Spleen (tissue), 11 donors: ENCODE data around the gene EVC. TPM values are rescaled to one million over a fixed set of nuclear protein-coding genes. Genes with fewer than 3 reads are reported as not detected.
"Not testable (repeated sequence)": the region's sequence is repeated elsewhere in the genome, so short reads cannot be mapped to it uniquely, and the experiment has no call there.

ENCODE experiments used
- DNase-seq: peaks from one replicate; pipeline ENCODE4 v3.0.0-alpha.2; 2020
- H3K27ac ChIP-seq, 8 donors: fragments of 200-600 bp; sonication (generic) in 7 of 8; 1 replicate in 4 of 8; 2 replicates in 4 of 8; pipeline versions ENCODE4 v1.5.0 to v1.8.0; 2016 to 2021; ENCODE audit warnings: inconsistent platforms in 4 of 8, mild to moderate bottlenecking in 4 of 8, moderate library complexity in 1 of 8
- H3K27me3 ChIP-seq, 7 donors: fragments of 200-600 bp; sonication (generic) in 6 of 7; replicated peaks in 1 of 7; 1 replicate in 4 of 7; 2 replicates in 3 of 7; pipeline versions ENCODE4 v1.5.0 to v1.8.0; 2016 to 2021; ENCODE audit warnings: inconsistent platforms in 3 of 7, mild to moderate bottlenecking in 1 of 7
- H3K36me3 ChIP-seq, 6 donors: fragments of 200-600 bp; sonication (generic) in 5 of 6; 1 replicate in 4 of 6; 2 replicates in 2 of 6; pipeline versions ENCODE4 v1.5.0 to v1.8.0; 2016 to 2021; ENCODE audit warnings: inconsistent platforms in 2 of 6
- H3K4me1 ChIP-seq, 6 donors: fragments of 200-600 bp; sonication (generic) in 5 of 6; 1 replicate in 3 of 6; 2 replicates in 3 of 6; pipeline versions ENCODE4 v1.5.0 to v1.8.0; 2016 to 2021; ENCODE audit warnings: inconsistent platforms in 3 of 6
- H3K4me3 ChIP-seq, 8 donors: fragments of 200-600 bp; sonication (generic) in 7 of 8; 1 replicate in 4 of 8; 2 replicates in 4 of 8; pipeline versions ENCODE4 v1.5.0 to v1.8.0; 2016 to 2021; ENCODE audit warnings: inconsistent platforms in 4 of 8, mild to moderate bottlenecking in 4 of 8, moderate library complexity in 2 of 8
- H3K9me3 ChIP-seq, 8 donors: fragments of 200-600 bp; sonication (generic) in 7 of 8; 1 replicate in 4 of 8; 2 replicates in 4 of 8; pipeline versions ENCODE4 v1.5.0 to v1.8.0; 2016 to 2021; ENCODE audit warnings: inconsistent platforms in 4 of 8
- CTCF ChIP-seq, 11 experiments: fragments of 200-600 bp in 7 of 11; fragments of 450-650 bp in 4 of 11; sonication (generic) in 4 of 11; IDR thresholded peaks in 8 of 11; conservative IDR thresholded peaks in 3 of 11; 1 replicate in 7 of 11; 2 replicates in 4 of 11; pipeline versions ENCODE4 v1.4.0 to v1.8.0; 2016 to 2021; ENCODE audit warnings: antibody characterized with exemption in 11 of 11, inconsistent platforms in 4 of 11, mild to moderate bottlenecking in 1 of 11
- POLR2A ChIP-seq, 3 donors: fragments of 450-650 bp; IDR thresholded peaks; one replicate each; pipeline ENCODE4 v1.5.1; 2017; ENCODE audit warnings: antibody characterized with exemption in 3 of 3, mild to moderate bottlenecking in 1 of 3
- POLR2AphosphoS5 ChIP-seq, 3 donors: sonication (generic); formaldehyde crosslinking; IDR thresholded peaks; one replicate each; pipeline ENCODE4 v1.5.1; 2017; ENCODE audit warnings: antibody characterized with exemption in 3 of 3
- WGBS, 5 donors: extraction: QIAGEN DNeasy Blood & Tissue Kit in 3 of 5; methylation state at CpG; one replicate each; pipeline versions ENCODE4 v1.1.5 to v1.1.7; 2013 to 2018; 5-methylcytosine and 5-hydroxymethylcytosine counted together
- intact Hi-C: fragments of 100-400 bp; cut with DNase I; formaldehyde crosslinking; loops from one replicate; pipeline ENCODE4 v1.15.0; 2023; ENCODE audit warnings: low total_unique reads
- polyA plus RNA-seq, 3 donors: library from polyadenylated mRNA; stranded (reverse); fragments of 200-250 nt; gene quantifications; one replicate each; pipeline ENCODE4 v1.2.1, GENCODE V29; 2013
- total RNA-seq, 7 donors: library from RNA; depleted of rRNA in 3 of 7; stranded (reverse); fragments of >200 nt in 3 of 7; fragmentation: NEBNext Ultra II Directional in 4 of 7; extraction: Animal tissue kit (Norgen Biotek cat#: 25700) in 4 of 7; gene quantifications; one replicate each; pipeline versions ENCODE4 v1.1.0 to v1.2.1, GENCODE V29; 2016 to 2021
- donor health status: healthy with polysubstance abuse.
- donor health status: DM: no; HTN: no; CAD: no; lungs with moderate emphysema.
- donor health status: DM: no; HTN: no; CAD: no.
- donor health status: Bipolar disorder and iron deficiency.
- donor health status: healthy.
- donor health status: DM: no; HTN: no; CAD: no.
- donor health status: DM: yes; HTN: yes; CAD: no.

Gene EVC
- total and polyA plus RNA-seq, 10 donors: 0.20 to 13.3 (median 6.9) TPM

- intact Hi-C loops: no loop called here
- H3K27me3 ChIP-seq: peaks cover 0 to 25% (median 0%) of the 10 kb centered on the region in 7 donors
- WGBS, 5 donors: 76 to 90% (median 78%) methylated on average over 9 of the region's 9 CpGs
- no peak overlapping the region for H3K27ac ChIP-seq
- no peak for TF ChIP-seq CTCF (IDR thresholded peaks at IDR 0.05 in 8 of 11, conservative IDR thresholded peaks at IDR 0.05 in 3 of 11)
- no peak for TF ChIP-seq POLR2A (IDR thresholded peaks at IDR 0.05)
- no peak for TF ChIP-seq POLR2AphosphoS5 (IDR thresholded peaks at IDR 0.05)
- H3K4me3 ChIP-seq: no peak overlapping the region
- no peaks in the 10 kb centered on the region for H3K9me3 ChIP-seq
- DNase-seq: no peak
- no peaks in the 10 kb centered on the region for H3K4me1 ChIP-seq
- H3K36me3 ChIP-seq: no peaks in the 10 kb centered on the region
Observed at GRCh38 chr4:5852523-5853202, 141.7 kb downstream of the EVC start.

GRCh38 chr4:5854929-5855328 is 143.9 kb downstream of the EVC start:
- no peak overlapping the region for H3K27ac ChIP-seq
- WGBS, 5 donors: 86 to 96% (median 93%) methylated on average over 3 of the region's 3 CpGs
- no peak for TF ChIP-seq CTCF (IDR thresholded peaks at IDR 0.05 in 8 of 11, conservative IDR thresholded peaks at IDR 0.05 in 3 of 11)
- no peak for TF ChIP-seq POLR2AphosphoS5 (IDR thresholded peaks at IDR 0.05)
- TF ChIP-seq POLR2A (IDR thresholded peaks at IDR 0.05): no peak
- H3K4me1 ChIP-seq: no peaks in the 10 kb centered on the region
- no peak overlapping the region for H3K4me3 ChIP-seq
- H3K36me3 ChIP-seq: no peaks in the 10 kb centered on the region
- H3K27me3 ChIP-seq: peaks cover 0 to 12% (median 0%) of the 10 kb centered on the region in 7 donors
- intact Hi-C loops: no loop called here
- H3K9me3 ChIP-seq: no peaks in the 10 kb centered on the region
- DNase-seq: no peak

GRCh38 chr4:5856362-5856761 is 145.4 kb downstream of the EVC start:
- H3K4me3 ChIP-seq, intact Hi-C loops, DNase-seq, H3K9me3 ChIP-seq, H3K4me1 ChIP-seq, H3K36me3 ChIP-seq, H3K27me3 ChIP-seq, H3K27ac ChIP-seq: not testable (repeated sequence)
- 93 to 97% (median 95%) methylated on average over 3 of the region's 3 CpGs for WGBS, 5 donors

GRCh38 chr4:5857199-5857598 is 146.2 kb downstream of the EVC start:
- TF ChIP-seq POLR2A (IDR thresholded peaks at IDR 0.05) (no peak), CTCF (IDR thresholded peaks at IDR 0.05 in 8 of 11, conservative IDR thresholded peaks at IDR 0.05 in 3 of 11) (no peak), POLR2AphosphoS5 (IDR thresholded peaks at IDR 0.05) (no peak)
- intact Hi-C loops: no loop called here
- no peak overlapping the region for H3K4me3 ChIP-seq
- peaks cover 0 to 4% (median 0%) of the 10 kb centered on the region in 8 donors for H3K9me3 ChIP-seq
- no peak for DNase-seq
- no peaks in the 10 kb centered on the region for H3K36me3 ChIP-seq
- 71 to 91% (median 83%) methylated on average over 2 of the region's 2 CpGs for WGBS, 5 donors
- H3K4me1 ChIP-seq: no peaks in the 10 kb centered on the region
- no peak overlapping the region for H3K27ac ChIP-seq
- H3K27me3 ChIP-seq: peaks cover 0 to 14% (median 0%) of the 10 kb centered on the region in 7 donors
